NB4 (cell line): ENCODE data around the gene SORT1.

Source experiments
- DNase-seq: peaks from one replicate; pipeline ENCODE4 v3.0.0; 2010; ENCODE audit warnings: low read depth
- H3K4me3 ChIP-seq: one replicate; pipeline ENCODE4 v1.5.1; 2011; ENCODE audit warnings: mild to moderate bottlenecking, low read depth, low read length, moderate library complexity
- CTCF ChIP-seq: IDR thresholded peaks from one replicate; pipeline ENCODE4 v1.5.1; 2012; ENCODE audit warnings: low read depth, low read length
- MAX ChIP-seq: IDR thresholded peaks from 2 replicates; pipeline ENCODE4 v1.6.1; 2011; ENCODE audit warnings: low read depth, low read length
- MYC ChIP-seq: IDR thresholded peaks from 2 replicates; pipeline ENCODE4 v1.6.1; 2011; ENCODE audit warnings: low read depth, low read length
- POLR2A ChIP-seq: IDR thresholded peaks from 2 replicates; pipeline ENCODE4 v1.6.1; 2011; ENCODE audit warnings: mild to moderate bottlenecking; ENCODE audit not compliant: insufficient read length; ENCODE audit errors: extremely low read depth

Gene SORT1

GRCh38 chr1:109425391-109426280, 27.9 kb upstream of the SORT1 start:
- DNase-seq, result peak; percentile 88
- peak overlapping the region; percentile 83 for H3K4me3 ChIP-seq
- no peak for TF ChIP-seq CTCF
- TF ChIP-seq MAX, result peak; percentile 48; the same call in 1 of the 2 replicates
- peak; percentile 6; the same call in 1 of the 2 replicates for TF ChIP-seq MYC
- TF ChIP-seq POLR2A, result no peak

GRCh38 chr1:109423498-109423897, 25.8 kb upstream of the SORT1 start:
- H3K4me3 ChIP-seq, result peak overlapping the region; percentile 1
- TF ChIP-seq POLR2A (no peak), MAX (no peak), MYC (no peak), CTCF (no peak)
- no peak for DNase-seq

GRCh38 chr1:109412551-109412950, 14.8 kb upstream of the SORT1 start:
- TF ChIP-seq POLR2A, result no peak
- no peak for TF ChIP-seq MYC
- no peak for TF ChIP-seq MAX
- no peak for TF ChIP-seq CTCF
- no peak for DNase-seq
- no peak overlapping the region for H3K4me3 ChIP-seq

GRCh38 chr1:109404838-109405237, 7.1 kb upstream of the SORT1 start:
- H3K4me3 ChIP-seq, result no peak overlapping the region
- TF ChIP-seq MAX, result no peak
- DNase-seq, result no peak

GRCh38 chr1:109402025-109402424, 4.3 kb upstream of the SORT1 start:
- no peak for DNase-seq
- no peak for TF ChIP-seq POLR2A
- no peak for TF ChIP-seq MYC
- no peak for TF ChIP-seq CTCF
- TF ChIP-seq MAX, result no peak
- no peak overlapping the region for H3K4me3 ChIP-seq

- no peak overlapping the region for H3K4me3 ChIP-seq
- no peak for DNase-seq
- TF ChIP-seq MAX, result no peak
- TF ChIP-seq POLR2A, result no peak
- no peak for TF ChIP-seq CTCF
- no peak for TF ChIP-seq MYC
Observed at GRCh38 chr1:109400035-109400655, 2.4 kb upstream of the SORT1 start.
